SU-DHL-6 (cell line): Measurements from ENCODE around the gene GBP7.

Experiments used
- EZH2phosphoT487 ChIP-seq: fragments of 200-600 bp; sonication (generic), shearing (Covaris generic); conservative IDR thresholded peaks from 2 replicates; pipeline ENCODE4 v1.6.1; 2018; ENCODE audit warnings: mild to moderate bottlenecking, antibody characterized with exemption, low read length, moderate library complexity, mixed read lengths
- TF ChIP-seq, protein P1 (sequence below): fragments of 200-600 bp; sonication (generic); IDR thresholded peaks from one replicate; pipeline ENCODE4 v1.5.1; 2017; ENCODE audit warnings: antibody characterized with exemption, mild to moderate bottlenecking, low read length, moderate library complexity; ENCODE audit not compliant: insufficient read depth, poor library complexity, severe bottlenecking

DNA sequence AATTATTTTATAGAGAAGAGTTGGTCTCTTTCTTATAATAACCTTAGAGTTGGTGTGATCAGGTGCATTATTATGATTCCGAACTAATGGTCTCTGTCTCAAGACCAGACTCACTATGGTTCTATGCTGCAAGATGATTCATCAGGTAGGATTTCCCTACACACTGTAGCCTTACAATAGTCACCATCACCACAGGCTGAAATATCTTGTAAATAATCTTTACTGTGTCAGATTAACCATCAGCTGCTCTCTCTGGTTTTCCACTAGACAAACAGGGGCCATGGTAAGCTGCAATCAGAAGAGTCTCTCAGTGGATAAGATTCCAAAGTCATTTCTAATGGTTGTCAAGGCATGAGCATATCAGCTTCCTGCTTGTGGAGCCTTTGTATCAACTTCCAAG is 27.4 kb upstream of the GBP7 start:
- TF ChIP-seq, protein P1, sequence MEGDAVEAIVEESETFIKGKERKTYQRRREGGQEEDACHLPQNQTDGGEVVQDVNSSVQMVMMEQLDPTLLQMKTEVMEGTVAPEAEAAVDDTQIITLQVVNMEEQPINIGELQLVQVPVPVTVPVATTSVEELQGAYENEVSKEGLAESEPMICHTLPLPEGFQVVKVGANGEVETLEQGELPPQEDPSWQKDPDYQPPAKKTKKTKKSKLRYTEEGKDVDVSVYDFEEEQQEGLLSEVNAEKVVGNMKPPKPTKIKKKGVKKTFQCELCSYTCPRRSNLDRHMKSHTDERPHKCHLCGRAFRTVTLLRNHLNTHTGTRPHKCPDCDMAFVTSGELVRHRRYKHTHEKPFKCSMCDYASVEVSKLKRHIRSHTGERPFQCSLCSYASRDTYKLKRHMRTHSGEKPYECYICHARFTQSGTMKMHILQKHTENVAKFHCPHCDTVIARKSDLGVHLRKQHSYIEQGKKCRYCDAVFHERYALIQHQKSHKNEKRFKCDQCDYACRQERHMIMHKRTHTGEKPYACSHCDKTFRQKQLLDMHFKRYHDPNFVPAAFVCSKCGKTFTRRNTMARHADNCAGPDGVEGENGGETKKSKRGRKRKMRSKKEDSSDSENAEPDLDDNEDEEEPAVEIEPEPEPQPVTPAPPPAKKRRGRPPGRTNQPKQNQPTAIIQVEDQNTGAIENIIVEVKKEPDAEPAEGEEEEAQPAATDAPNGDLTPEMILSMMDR, result no peak
- TF ChIP-seq EZH2phosphoT487, result no peak
